Bladder microvascular endothelial cell (primary cell): Measurements from ENCODE around the gene RFFL. TPM values are rescaled to one million over a fixed set of nuclear protein-coding genes. Genes with fewer than 3 reads are reported as not detected.

Experiments used
- total RNA-seq: library from RNA; depleted of rRNA; stranded (reverse); fragments of >200 nt; gene quantifications from 2 replicates; pipeline ENCODE4 v1.2.3, GENCODE V29; 2014

Gene RFFL
- 3.7 and 9.9 TPM in 2 replicates for total RNA-seq

GRCh38 chr17:35063514-35064223 lies at the start of gene RFFL:
Gene RFFL, minus strand, starts transcription at chr17:35063707. Its CDS starts 37,154 bp downstream, at chr17:35026553.

GRCh38 chr17:34980353-34980680 lies 83.2 kb downstream of the RFFL start, which contains the start of gene LIG3:
Gene LIG3, plus strand, starts transcription at chr17:34980512. Its CDS starts 2,494 bp downstream, at chr17:34983006.

DNA sequence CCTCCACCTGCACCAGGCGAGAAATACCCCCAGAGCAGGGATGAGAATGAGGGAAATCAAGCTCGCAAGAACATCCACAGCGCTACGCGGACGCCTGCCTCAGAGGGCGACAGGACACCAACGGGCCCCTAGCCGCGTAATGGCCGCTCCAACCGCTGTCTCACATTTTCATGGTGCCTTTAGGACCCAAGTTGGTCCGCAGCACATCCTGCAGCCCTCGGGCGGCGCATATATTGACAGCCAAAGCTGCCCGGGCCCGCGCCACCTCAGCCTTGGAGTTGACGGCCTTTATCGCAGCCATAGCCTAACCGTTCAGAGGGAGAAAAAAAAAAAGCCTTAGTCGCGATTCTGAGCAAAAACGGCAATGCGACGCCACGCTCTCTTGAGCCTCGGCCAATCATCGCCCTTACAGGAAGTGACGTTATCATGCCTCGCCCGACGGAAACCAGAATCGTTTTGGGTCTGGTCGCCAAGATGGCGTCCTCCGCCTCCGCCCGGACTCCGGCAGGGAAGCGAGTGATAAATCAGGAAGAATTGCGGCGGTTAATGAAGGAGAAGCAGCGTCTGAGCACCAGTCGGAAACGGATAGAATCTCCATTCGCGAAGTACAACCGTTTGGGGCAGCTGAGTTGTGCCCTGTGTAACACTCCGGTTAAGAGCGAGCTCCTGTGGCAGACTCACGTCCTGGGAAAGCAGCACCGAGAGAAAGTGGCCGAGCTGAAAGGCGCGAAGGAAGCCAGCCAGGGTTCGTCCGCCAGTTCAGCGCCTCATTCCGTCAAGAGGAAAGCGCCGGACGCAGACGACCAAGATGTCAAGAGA lies 102.2 kb downstream of the RFFL start, which contains the start of the genes CCT6B and ZNF830:
Gene CCT6B (minus strand): TSS at position 368 of the 819 bp plus-strand sequence. CDS start 67 bp downstream, at position 301.
Gene ZNF830 (plus strand): TSS at position 448 of the 819 bp plus-strand sequence. CDS start 27 bp downstream, at position 475.

Other genes with a start within 250 kb of the RFFL start
- gene CCT6B, start 102.2 kb downstream of the RFFL start, total RNA-seq, result 0.16 and 0.25 TPM in 2 replicates
- 12.6 and 15.4 TPM in 2 replicates for gene ZNF830, start 102.2 kb downstream of the RFFL start, total RNA-seq
- 18.0 and 66.8 TPM in 2 replicates for gene LIG3, start 83.2 kb downstream of the RFFL start, total RNA-seq
- gene RAD51D, start 56.2 kb upstream of the RFFL start, total RNA-seq, result 7.4 and 9.3 TPM in 2 replicates
- not detected in 2 replicates for gene FNDC8, start 57.9 kb upstream of the RFFL start, total RNA-seq
- gene NLE1, start 78.6 kb upstream of the RFFL start, total RNA-seq, result 12.1 and 17.6 TPM in 2 replicates
- under 0.01 TPM in 1 of 2 replicates, not detected in the other for gene UNC45B, start 84.1 kb upstream of the RFFL start, total RNA-seq
- not detected in 2 replicates for gene SLC35G3, start 130.7 kb upstream of the RFFL start, total RNA-seq
- gene SLFN5, start 179.4 kb upstream of the RFFL start, total RNA-seq, result 20.7 and 44.3 TPM in 2 replicates